ENCODE results near the gene ELF5.

The ELF5 gene

GRCh38 chr11:34521265-34521664, 7.7 kb upstream of the ELF5 start:
- no peak for DNase-seq

GRCh38 chr11:34519595-34520235, 6.1 kb upstream of the ELF5 start:
- DNase-seq, result no peak

GRCh38 chr11:34516247-34517040, 2.9 kb upstream of the ELF5 start:
- no peak for DNase-seq

GRCh38 chr11:34514597-34514996, 1.0 kb upstream of the ELF5 start:
- DNase-seq, result no peak

GRCh38 chr11:34512840-34513681, 533 bp downstream of the ELF5 start:
- no peak for DNase-seq

GRCh38 chr11:34510673-34511072, 2.9 kb downstream of the ELF5 start:
- DNase-seq, result no peak

- no peak for DNase-seq
Observed at GRCh38 chr11:34510218-34510617, 3.4 kb downstream of the ELF5 start.

GRCh38 chr11:34509336-34509876, 4.2 kb downstream of the ELF5 start:
- DNase-seq, result no peak

GRCh38 chr11:34508524-34508923, 5.1 kb downstream of the ELF5 start:
- no peak for DNase-seq

- no peak for DNase-seq
Observed at GRCh38 chr11:34507610-34508009, 6.0 kb downstream of the ELF5 start.

- DNase-seq, result no peak
Observed at GRCh38 chr11:34507156-34507555, 6.4 kb downstream of the ELF5 start.

GRCh38 chr11:34505874-34506273, 7.7 kb downstream of the ELF5 start:
- no peak for DNase-seq

- DNase-seq, result no peak
Observed at GRCh38 chr11:34502949-34503348, 10.6 kb downstream of the ELF5 start.

- no peak for DNase-seq
Observed at GRCh38 chr11:34501949-34502348, 11.6 kb downstream of the ELF5 start.

- no peak for DNase-seq
Observed at GRCh38 chr11:34501500-34501899, 12.1 kb downstream of the ELF5 start.

- no peak for DNase-seq
Observed at GRCh38 chr11:34499719-34500500, 13.7 kb downstream of the ELF5 start.

- no peak for DNase-seq
Observed at GRCh38 chr11:34495724-34496377, 17.7 kb downstream of the ELF5 start.

GRCh38 chr11:34495239-34495723, 18.3 kb downstream of the ELF5 start:
- DNase-seq, result no peak

- no peak for DNase-seq
Observed at GRCh38 chr11:34493926-34494595, 19.5 kb downstream of the ELF5 start.

GRCh38 chr11:34493468-34493867, 20.1 kb downstream of the ELF5 start:
- no peak for DNase-seq

GRCh38 chr11:34492806-34493414, 20.7 kb downstream of the ELF5 start:
- DNase-seq, result peak; percentile 27 to 69

Measured in NCI-H1930 (cell line).